Measurements from ENCODE around the gene TAS2R39.
"Not testable (repeated sequence)": the region's sequence is repeated elsewhere in the genome, so short reads cannot be mapped to it uniquely, and the experiment has no call there.

TAS2R39 gene

DNA sequence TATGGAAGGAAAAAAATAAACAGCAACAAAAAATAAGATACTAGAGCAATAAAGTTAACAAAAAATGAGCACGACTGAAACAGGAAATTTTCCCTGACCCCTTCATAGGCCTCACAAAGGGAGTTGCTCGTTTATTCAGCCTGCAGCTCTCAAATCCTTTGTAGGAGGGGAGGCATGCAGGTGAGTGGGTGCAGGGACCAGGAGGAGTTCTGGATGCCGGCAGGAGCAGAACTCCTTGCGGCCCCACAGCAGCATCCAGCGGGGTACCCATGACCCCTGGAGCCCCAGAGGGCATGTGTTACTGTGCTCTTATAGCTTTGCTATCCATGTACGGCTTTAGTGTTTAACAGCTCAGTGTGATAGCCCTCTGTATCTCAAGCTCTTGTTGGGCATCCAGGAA, 5.8 kb downstream of the TAS2R39 start:
- Histone ChIP-seq H3K4me3 (ENCODE audit: low read length) (no peak overlapping the region), H3K27me3 (ENCODE audit: control insufficient read depth, insufficient read depth, low read length) (no peaks in the 10 kb centered on the region), H3K4me1 (ENCODE audit: control insufficient read depth, insufficient read depth, low read length) (no peaks in the 10 kb centered on the region), H3K9ac (ENCODE audit: low read length) (no peak overlapping the region), H3K27ac (ENCODE audit: low read depth, low read length) (no peak overlapping the region), H3K36me3 (ENCODE audit: control insufficient read depth, insufficient read depth, low read length) (no peaks in the 10 kb centered on the region)

DNA sequence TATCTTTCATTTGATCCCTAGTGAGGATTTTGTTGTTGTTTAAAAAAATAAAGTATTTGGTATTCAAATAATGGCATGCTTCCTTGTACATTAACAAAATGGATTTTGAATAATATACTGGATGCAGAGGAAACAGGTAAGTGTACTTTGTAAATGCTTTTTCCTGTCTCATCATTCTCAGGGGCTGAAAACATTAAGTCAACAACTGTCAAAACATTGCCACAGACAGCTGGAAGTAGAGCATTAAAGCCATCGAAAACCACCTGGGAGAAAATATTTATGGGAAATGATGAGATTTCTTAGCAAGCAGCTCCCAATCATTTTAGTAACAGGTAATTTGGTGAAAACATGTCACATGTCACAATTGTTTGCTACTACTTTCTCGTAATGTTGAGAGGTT, 10.7 kb downstream of the TAS2R39 start:
- Histone ChIP-seq H3K4me1 (ENCODE audit: control insufficient read depth, insufficient read depth, low read length) (no peaks in the 10 kb centered on the region), H3K36me3 (ENCODE audit: control insufficient read depth, insufficient read depth, low read length) (no peaks in the 10 kb centered on the region), H3K27me3 (ENCODE audit: control insufficient read depth, insufficient read depth, low read length) (no peaks in the 10 kb centered on the region), H3K9ac (ENCODE audit: low read length) (no peak overlapping the region), H3K27ac (ENCODE audit: low read depth, low read length) (no peak overlapping the region), H3K4me3 (ENCODE audit: low read length) (no peak overlapping the region)

DNA sequence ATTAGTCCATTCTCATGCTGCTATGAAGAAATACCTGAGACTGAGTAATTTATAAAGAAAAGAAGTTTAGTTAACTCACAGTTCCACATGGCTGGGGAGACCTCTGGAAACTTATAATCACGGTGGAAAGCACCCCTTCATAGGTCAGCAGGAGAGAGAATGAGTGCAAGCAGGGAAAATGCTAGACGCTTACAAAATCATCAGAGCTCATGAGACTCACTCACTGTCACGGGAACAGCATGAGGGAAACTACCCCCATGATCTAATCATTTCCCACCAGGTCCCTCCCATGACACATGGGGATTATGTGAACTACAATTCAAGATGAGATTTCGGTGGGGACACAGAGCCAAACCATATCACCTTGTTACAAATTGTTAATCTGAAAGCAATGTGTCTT, 15.8 kb downstream of the TAS2R39 start:
- no peaks in the 10 kb centered on the region for H3K4me1 ChIP-seq (ENCODE audit: control insufficient read depth, insufficient read depth, low read length)
- no peaks in the 10 kb centered on the region for H3K27me3 ChIP-seq (ENCODE audit: control insufficient read depth, insufficient read depth, low read length)
- no peak overlapping the region for H3K9ac ChIP-seq (ENCODE audit: low read length)
- no peak overlapping the region for H3K4me3 ChIP-seq (ENCODE audit: low read length)
- H3K27ac ChIP-seq (ENCODE audit: low read depth, low read length) = no peak overlapping the region
- no peaks in the 10 kb centered on the region for H3K36me3 ChIP-seq (ENCODE audit: control insufficient read depth, insufficient read depth, low read length)

DNA sequence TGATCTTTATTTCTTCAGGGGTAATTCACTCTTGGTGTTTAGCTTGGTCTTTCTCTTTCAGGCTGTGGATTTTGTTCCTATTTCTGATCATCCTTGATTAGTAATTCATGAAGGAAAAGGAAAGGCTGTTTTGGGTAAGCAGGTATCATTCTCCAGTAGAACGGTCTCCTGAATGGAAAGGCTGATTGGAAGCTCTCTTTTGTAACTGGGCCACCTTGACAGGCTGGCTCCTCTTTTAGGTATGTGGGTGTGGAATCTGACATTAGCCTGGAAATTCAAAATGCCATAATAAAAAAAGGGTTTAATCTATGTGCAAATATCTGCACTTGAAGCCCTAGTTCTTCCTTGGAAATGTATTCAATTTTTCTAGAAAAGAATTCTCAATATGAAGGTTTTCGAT, 18.9 kb downstream of the TAS2R39 start:
- H3K36me3 ChIP-seq (ENCODE audit: control insufficient read depth, insufficient read depth, low read length) = no peaks in the 10 kb centered on the region
- no peak overlapping the region for H3K9ac ChIP-seq (ENCODE audit: low read length)
- H3K4me1 ChIP-seq (ENCODE audit: control insufficient read depth, insufficient read depth, low read length) = no peaks in the 10 kb centered on the region
- no peak overlapping the region for H3K27ac ChIP-seq (ENCODE audit: low read depth, low read length)
- no peak overlapping the region for H3K4me3 ChIP-seq (ENCODE audit: low read length)
- H3K27me3 ChIP-seq (ENCODE audit: control insufficient read depth, insufficient read depth, low read length) = no peaks in the 10 kb centered on the region

DNA sequence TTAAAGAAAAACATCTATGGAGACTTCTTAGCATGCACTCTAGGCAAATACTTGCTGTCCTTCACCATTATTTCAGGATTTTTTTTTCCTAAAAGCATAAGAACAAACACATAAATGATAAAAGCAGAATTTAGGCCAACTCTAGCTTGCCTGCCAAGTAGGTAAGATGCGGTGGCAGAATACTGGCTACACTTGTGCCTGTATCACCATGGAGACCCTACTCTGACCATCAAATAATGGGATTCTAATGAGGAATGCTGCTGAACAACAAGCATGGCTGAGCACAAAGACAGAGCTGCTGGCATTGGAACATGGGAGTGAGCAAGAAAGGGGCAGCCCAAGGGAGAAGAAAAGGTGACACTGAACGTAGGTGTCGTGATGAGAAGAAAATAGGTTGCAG, 20.2 kb downstream of the TAS2R39 start:
- no peak overlapping the region for H3K9ac ChIP-seq (ENCODE audit: low read length)
- H3K4me1 ChIP-seq (ENCODE audit: control insufficient read depth, insufficient read depth, low read length) = no peaks in the 10 kb centered on the region
- H3K4me3 ChIP-seq (ENCODE audit: low read length) = no peak overlapping the region
- H3K36me3 ChIP-seq (ENCODE audit: control insufficient read depth, insufficient read depth, low read length) = no peaks in the 10 kb centered on the region
- no peak overlapping the region for H3K27ac ChIP-seq (ENCODE audit: low read depth, low read length)
- H3K27me3 ChIP-seq (ENCODE audit: control insufficient read depth, insufficient read depth, low read length) = no peaks in the 10 kb centered on the region

DNA sequence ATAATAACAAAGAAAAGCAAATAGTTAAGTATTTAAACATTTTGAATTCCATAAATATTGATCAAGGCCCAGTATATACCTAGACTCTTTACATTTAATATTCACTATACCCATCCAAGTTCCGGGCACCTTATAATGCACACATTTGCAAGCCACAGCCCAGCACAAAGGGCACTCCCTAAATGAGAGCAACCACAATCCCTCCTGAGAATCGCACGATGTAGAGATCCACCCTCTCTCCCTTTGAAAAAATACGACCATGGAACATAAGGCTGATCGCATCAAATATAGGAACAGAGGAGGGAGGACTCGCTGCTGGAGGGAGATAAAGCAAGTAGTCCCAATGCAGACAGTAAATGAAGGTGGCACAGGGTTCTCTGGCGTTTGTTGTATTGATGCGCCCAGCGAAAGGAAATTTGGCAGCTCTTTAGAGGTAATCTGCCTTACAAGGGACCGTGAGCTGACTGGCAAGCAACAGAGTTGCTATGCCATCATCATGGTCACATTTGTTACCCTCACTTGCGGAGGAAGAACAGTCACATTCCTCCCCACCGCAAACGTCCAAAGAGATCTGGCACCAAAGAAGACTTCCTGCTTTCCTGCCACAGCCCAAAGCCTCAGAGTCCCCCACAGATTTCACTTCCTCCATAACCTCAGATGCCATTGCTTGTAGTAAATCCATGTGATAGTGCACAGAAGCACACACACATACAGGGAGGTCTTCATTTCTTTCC, 22.5 kb downstream of the TAS2R39 start:
- no peaks in the 10 kb centered on the region for H3K27me3 ChIP-seq (ENCODE audit: control insufficient read depth, insufficient read depth, low read length)
- H3K27ac ChIP-seq (ENCODE audit: low read depth, low read length) = no peak overlapping the region
- H3K4me1 ChIP-seq (ENCODE audit: control insufficient read depth, insufficient read depth, low read length) = no peaks in the 10 kb centered on the region
- H3K36me3 ChIP-seq (ENCODE audit: control insufficient read depth, insufficient read depth, low read length) = no peaks in the 10 kb centered on the region
- no peak overlapping the region for H3K9ac ChIP-seq (ENCODE audit: low read length)
- H3K4me3 ChIP-seq (ENCODE audit: low read length) = no peak overlapping the region

DNA sequence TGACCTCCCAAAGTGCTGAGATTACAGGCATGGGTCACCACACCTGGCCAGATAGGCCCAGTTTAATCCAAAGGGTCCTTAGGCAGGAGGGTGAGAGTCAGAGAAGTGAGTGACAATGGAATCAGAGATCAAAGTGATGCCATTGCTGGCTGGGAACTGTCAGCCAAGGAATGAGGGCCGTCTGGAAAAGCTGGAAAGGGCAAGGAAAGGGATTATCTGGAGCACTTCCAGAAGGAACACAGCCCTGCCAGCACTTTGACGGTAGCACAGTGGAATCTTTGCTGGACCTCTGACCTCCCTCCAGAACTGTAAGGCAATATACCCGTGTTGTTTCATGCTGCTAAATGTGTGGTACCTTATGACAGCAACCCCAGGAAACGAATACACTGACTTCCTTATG, 27.3 kb downstream of the TAS2R39 start:
- Histone ChIP-seq H3K4me1 (ENCODE audit: control insufficient read depth, insufficient read depth, low read length) (no peaks in the 10 kb centered on the region), H3K9ac (ENCODE audit: low read length) (no peak overlapping the region), H3K36me3 (ENCODE audit: control insufficient read depth, insufficient read depth, low read length) (no peaks in the 10 kb centered on the region), H3K4me3 (ENCODE audit: low read length) (no peak overlapping the region), H3K27ac (ENCODE audit: low read depth, low read length) (no peak overlapping the region), H3K27me3 (ENCODE audit: control insufficient read depth, insufficient read depth, low read length) (no peaks in the 10 kb centered on the region)

DNA sequence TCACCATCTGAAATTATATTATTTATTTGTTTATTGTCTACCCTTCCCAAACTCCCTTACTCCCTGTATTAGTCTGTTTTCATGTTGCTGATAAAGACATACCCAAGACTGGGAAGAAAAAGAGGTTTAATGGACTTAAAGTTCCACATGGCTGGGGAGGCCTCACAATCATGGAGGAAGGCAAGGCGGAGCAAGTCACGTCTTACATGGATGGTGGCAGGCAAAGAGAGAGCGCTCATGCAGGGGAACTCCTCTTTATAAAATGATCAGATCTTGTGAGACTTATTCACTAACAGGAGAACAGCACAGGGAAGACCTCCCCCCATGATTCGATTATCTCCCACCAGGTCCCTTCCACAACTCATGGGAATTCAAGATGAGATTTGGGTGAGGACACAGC, 30.3 kb downstream of the TAS2R39 start:
- H3K9ac ChIP-seq (ENCODE audit: low read length); H3K36me3 ChIP-seq (ENCODE audit: control insufficient read depth, insufficient read depth, low read length); H3K27ac ChIP-seq (ENCODE audit: low read depth, low read length); H3K27me3 ChIP-seq (ENCODE audit: control insufficient read depth, insufficient read depth, low read length); H3K4me1 ChIP-seq (ENCODE audit: control insufficient read depth, insufficient read depth, low read length); H3K4me3 ChIP-seq (ENCODE audit: low read length): not testable (repeated sequence)

DNA sequence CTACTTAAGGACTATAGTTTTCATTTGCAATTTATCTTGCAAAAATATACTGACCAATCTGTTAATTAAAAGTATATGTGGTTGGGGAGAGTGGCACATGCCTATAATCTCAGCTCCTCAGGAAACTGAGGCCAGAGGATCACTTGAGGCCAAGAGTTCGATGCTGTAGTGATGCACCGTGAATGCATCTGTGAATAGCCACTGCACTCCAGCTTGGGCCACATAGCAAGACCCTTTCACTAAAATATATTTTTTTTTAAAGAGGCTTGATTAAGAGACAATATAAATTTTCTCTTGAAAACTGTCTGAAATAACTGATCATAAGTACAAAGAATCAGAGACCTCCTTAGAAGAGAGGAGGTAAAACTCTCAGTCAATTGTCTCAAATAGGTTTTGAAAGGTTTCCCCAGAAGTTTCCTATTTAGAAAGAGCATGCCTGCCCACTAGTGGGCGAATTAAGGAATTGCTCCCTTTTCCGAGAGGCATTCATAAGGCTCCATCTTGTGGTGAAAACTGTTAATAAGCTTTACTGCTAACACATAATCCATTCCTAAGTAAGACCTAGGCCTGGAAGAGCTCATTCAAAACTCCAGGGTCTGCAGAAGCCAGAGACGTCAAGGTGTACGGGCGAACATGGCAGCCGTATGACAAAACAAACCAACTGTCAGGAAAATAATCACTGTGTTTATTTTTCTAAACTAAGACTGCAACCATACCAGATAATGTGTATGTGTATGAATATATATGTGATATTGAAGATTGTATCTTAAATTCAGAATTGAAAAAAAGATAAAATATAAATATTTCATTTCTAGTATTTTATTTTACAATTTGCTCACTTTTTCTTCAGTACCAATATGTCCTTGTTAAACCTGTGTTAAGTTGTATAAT, 31.8 kb downstream of the TAS2R39 start:
- Histone ChIP-seq H3K4me1 (ENCODE audit: control insufficient read depth, insufficient read depth, low read length) (peaks cover 3% of the 10 kb centered on the region), H3K27me3 (ENCODE audit: control insufficient read depth, insufficient read depth, low read length) (no peaks in the 10 kb centered on the region), H3K4me3 (ENCODE audit: low read length) (no peak overlapping the region)

DNA sequence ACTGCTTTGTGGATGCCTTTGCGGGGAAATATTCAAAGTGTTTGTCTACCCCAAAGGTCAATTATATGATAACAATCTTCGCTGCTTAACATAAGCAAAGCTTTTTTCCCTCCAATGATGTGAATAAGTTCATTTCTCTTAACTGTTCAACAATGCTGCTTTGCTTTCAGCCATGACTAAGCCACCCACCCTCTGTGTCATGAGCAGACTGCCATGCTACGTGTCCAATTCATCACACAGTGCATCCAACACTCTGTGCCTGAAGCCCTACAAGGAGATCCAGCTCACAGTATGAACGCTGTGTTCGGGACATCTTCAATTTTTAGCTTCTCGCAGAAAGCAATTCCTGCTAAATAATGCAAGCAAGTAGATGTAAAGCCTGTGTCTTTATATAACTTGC, 32.9 kb downstream of the TAS2R39 start:
- Histone ChIP-seq H3K4me3 (ENCODE audit: low read length) (no peak overlapping the region), H3K9ac (ENCODE audit: low read length) (no peak overlapping the region), H3K4me1 (ENCODE audit: control insufficient read depth, insufficient read depth, low read length) (peaks cover 3% of the 10 kb centered on the region), H3K27ac (ENCODE audit: low read depth, low read length) (no peak overlapping the region), H3K27me3 (ENCODE audit: control insufficient read depth, insufficient read depth, low read length) (no peaks in the 10 kb centered on the region), H3K36me3 (ENCODE audit: control insufficient read depth, insufficient read depth, low read length) (no peaks in the 10 kb centered on the region)

More for the DNA sequence above, 31.8 kb downstream of the TAS2R39 start:
- Histone ChIP-seq H3K9ac (ENCODE audit: low read length) (no peak overlapping the region), H3K36me3 (ENCODE audit: control insufficient read depth, insufficient read depth, low read length) (no peaks in the 10 kb centered on the region), H3K27ac (ENCODE audit: low read depth, low read length) (no peak overlapping the region)

DNA sequence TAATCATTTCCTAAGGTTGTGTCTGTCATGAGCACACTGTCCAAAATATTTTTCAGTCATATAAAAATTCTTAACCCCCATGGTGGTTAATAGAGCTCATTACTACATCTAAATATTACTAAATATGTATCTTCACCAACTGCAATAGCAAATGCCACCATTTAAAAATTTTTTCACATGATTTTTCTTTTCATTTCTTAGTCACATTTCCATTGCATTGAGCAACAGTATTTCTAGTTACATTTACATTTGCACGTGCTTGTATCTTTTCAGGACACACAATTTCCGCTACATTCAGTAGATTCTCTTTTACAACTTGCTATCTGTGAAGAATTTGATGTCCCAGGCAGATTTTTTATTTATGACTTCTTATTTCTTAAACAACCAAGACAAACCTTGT, 33.5 kb downstream of the TAS2R39 start:
- Histone ChIP-seq H3K27ac (ENCODE audit: low read depth, low read length) (no peak overlapping the region), H3K9ac (ENCODE audit: low read length) (no peak overlapping the region), H3K4me1 (ENCODE audit: control insufficient read depth, insufficient read depth, low read length) (peaks cover 3% of the 10 kb centered on the region), H3K27me3 (ENCODE audit: control insufficient read depth, insufficient read depth, low read length) (no peaks in the 10 kb centered on the region), H3K36me3 (ENCODE audit: control insufficient read depth, insufficient read depth, low read length) (no peaks in the 10 kb centered on the region), H3K4me3 (ENCODE audit: low read length) (no peak overlapping the region)

DNA sequence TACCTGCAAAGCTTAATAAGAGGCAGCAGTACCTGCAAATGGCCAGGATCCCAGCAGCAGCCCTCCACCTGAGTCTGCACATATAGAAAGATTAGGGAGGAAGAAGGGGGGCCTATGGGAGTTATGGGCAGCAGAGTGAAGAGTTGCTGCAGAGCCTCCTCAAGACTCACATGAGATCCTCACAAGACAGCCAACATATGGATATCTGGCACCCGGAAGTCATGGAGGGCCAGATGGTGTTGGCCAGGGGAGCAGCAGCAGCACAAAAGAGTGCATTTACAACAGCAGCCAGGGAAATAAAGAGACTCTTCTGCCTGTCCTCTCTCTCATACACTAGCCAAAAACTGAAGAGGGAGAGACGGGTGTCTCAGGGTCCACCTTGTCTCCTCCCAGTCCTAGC, 34.6 kb downstream of the TAS2R39 start:
- Histone ChIP-seq H3K27ac (ENCODE audit: low read depth, low read length) (no peak overlapping the region), H3K27me3 (ENCODE audit: control insufficient read depth, insufficient read depth, low read length) (no peaks in the 10 kb centered on the region), H3K36me3 (ENCODE audit: control insufficient read depth, insufficient read depth, low read length) (no peaks in the 10 kb centered on the region), H3K9ac (ENCODE audit: low read length) (no peak overlapping the region), H3K4me1 (ENCODE audit: control insufficient read depth, insufficient read depth, low read length) (peaks cover 3% of the 10 kb centered on the region), H3K4me3 (ENCODE audit: low read length) (no peak overlapping the region)

DNA sequence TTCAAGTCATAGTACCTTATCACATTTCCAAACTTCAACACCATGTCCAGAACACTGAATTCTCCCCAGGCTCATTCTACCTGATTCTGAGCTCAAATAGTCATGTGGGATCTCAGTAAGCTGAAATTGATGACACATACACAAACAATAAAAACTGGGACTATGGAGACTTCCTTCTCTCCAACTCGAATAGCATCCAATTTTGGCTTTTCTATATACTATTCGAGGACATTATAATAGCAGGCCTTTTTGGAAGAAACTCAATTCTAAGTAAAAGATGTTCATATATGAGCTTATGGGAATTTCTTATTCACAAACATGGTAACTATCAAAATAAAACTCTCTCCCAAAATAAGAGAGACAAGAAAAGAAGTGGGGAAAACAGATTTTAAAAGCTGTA, 38.1 kb downstream of the TAS2R39 start:
- H3K9ac ChIP-seq (ENCODE audit: low read length) = no peak overlapping the region
- no peak overlapping the region for H3K27ac ChIP-seq (ENCODE audit: low read depth, low read length)
- no peaks in the 10 kb centered on the region for H3K36me3 ChIP-seq (ENCODE audit: control insufficient read depth, insufficient read depth, low read length)
- H3K4me1 ChIP-seq (ENCODE audit: control insufficient read depth, insufficient read depth, low read length) = no peaks in the 10 kb centered on the region
- H3K4me3 ChIP-seq (ENCODE audit: low read length) = no peak overlapping the region
- no peaks in the 10 kb centered on the region for H3K27me3 ChIP-seq (ENCODE audit: control insufficient read depth, insufficient read depth, low read length)
